Limb (tissue), 2 donors: ENCODE measurements around the gene LRRC15.
A peak's percentile ranks its signal among the peaks of the same experiment; 100 is the strongest.

Experiments
- DNase-seq, 2 donors: peaks; one replicate each; pipeline ENCODE4 v3.0.0-alpha.2; 2016; ENCODE audit errors: extremely low spot score in 2 of 2

Gene LRRC15

DNA sequence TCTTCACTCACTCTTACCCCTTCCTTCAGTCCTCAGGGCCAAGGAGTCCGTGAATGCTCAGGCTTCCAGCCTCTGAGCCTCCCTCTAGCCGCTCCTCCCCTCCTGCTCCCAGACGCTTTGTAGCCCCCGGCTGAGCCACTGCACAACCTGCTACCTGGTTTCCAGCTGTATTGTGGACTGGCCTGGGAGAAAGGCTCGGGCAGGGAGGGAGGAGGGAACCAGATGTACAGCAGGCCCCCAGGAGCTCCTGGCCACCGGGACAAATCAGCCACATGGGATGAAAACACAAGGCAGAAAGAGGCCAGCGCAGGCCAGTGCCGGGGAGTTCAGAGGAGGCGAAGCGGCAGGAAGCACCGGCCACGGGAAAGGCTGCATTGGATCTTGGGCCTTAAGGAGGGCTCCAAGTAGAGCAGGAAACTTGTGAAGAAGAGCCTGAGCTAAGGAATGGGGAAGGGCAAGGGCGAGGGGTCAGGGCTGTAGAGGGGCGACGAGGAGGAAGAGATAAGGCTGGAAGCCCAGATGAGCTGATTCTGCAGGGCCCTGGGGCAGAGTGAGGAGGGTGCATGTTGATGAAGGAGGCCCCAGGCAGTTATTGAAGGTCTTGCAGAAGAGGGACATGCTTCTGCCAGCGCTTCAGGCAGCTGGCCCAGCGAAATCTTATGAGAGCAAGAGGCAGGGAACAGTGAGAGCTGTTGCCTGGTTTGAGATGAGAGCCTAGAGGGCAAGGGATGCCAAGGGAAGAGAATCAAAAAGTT, 32.8 kb downstream of the LRRC15 start:
- no peak for DNase-seq

DNA sequence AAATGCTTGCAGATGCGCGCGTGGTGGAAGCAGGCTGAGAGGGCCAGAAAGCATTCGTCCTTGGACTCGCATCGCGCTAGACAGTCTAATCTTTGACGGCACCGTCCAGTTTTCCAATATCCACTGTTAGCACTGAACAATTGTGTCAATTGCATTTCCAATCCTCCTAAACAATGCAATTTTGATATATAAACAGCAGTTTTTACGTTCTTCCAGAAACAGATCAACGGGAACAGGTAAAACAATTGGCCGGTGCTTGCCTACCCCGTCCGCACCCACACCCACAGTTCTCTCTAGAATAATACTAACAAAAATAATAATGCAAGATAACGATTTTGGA, 35.6 kb downstream of the LRRC15 start:
- no peak for DNase-seq

- peak; percentile 85 to 94 for DNase-seq
These were observed 36.1 kb downstream of the LRRC15 start for GRCh38 chr3:194333212-194333980.

- no peak for DNase-seq
These were observed 36.7 kb downstream of the LRRC15 start for GRCh38 chr3:194332858-194333211.

DNA sequence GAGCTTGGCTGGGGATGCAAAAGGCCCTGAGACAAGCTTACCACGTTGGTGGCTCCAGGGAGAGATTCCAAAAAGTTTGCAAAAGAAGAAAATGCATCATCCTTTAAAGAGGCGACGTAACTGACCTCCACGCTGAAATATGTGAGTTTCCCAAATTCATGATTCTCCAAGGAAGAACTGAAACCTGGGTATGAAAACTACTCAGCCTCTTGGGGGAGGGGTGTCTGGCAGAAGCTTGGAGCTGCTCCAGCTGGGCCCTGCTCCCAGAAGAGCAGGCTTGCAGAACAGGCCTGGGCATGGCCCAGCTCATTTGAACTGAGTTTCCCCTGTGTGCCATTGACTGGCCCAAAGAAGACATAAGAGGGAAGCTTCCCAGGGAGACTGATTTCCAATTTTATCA, 39.0 kb downstream of the LRRC15 start:
- no peak for DNase-seq

DNA sequence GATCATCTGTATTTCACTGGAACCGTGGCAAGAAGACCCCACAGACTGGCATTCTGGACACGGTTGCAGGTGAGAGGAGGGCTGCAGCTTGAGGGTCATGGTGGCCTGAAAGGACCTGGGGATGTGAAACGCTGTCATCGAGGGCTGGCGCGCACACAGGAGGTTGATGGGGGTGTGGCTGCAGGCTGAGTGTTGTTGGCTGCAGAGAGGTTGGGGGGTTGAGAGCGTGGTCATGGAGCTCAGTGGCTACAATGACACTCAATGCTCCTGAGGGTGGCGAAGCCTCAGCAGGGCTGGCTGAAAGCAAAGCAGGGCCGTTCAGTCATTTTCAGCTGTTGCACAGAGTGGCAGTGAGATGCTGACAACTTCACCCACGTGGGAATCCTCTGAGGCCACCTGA, 39.4 kb downstream of the LRRC15 start:
- DNase-seq, result no peak

GRCh38 chr3:194329583-194329965, 40.0 kb downstream of the LRRC15 start:
- peak in 1 of 2 donors; percentile 55 for DNase-seq

DNA sequence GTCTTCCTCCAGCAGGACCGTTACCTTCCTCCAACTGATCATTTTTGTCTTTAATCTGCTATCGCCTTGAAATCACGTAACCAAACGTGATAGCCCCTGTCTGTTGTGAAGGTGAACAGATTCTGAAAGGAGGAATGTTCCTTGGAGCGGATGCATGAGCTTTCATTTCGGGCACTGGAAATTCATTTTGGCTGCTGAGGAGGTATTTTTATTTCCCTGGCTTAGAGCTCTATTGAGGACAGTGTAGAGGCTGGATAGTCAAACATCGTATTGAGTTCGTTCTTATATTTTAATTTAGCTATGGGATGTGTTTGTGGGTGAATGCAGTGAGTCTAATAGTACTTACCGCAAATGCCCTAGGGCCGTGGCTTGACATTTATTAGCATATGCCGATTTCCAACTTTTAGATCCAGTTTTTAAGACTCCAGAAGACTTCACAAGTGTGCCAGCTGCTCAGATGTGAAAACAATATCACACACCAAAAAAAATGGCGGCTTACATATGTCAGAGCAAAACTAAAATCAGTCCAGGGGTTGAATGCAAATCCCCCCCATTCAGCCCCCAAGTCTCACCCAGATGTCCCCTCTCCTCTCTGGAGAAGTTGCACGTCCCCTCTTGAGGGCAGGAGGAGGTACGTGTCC, 40.5 kb downstream of the LRRC15 start:
- no peak for DNase-seq

DNA sequence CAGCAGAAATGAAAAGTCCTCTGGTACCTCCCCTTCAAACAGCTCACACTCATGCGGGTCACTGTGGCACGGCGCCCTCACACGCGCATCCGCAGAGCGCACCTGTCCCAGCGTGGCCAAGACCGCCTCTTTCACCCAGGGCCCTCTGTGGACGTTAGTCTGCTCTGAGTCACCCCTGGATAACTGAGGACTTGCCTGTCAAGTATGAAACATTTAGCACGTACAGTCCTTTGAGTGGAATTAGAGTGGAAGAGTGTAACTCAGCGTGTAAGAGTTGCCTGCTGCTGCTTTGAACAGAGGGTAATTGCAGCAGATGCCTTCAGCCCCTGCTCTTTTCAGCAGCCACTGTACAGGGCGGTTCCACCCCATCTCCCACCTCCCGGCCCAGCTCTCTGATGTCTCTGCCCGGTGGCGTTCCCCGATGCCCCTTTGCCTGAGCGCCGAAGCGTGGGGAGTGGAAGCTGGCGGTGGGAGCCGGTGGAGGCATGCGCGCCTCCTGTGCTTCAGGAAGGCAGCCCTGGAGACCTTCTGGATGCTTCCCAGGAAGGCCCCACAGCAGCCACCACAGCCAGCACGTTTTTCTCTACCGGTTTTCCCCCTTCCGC, 41.4 kb downstream of the LRRC15 start:
- peak in 1 of 2 donors; percentile 59 for DNase-seq

DNA sequence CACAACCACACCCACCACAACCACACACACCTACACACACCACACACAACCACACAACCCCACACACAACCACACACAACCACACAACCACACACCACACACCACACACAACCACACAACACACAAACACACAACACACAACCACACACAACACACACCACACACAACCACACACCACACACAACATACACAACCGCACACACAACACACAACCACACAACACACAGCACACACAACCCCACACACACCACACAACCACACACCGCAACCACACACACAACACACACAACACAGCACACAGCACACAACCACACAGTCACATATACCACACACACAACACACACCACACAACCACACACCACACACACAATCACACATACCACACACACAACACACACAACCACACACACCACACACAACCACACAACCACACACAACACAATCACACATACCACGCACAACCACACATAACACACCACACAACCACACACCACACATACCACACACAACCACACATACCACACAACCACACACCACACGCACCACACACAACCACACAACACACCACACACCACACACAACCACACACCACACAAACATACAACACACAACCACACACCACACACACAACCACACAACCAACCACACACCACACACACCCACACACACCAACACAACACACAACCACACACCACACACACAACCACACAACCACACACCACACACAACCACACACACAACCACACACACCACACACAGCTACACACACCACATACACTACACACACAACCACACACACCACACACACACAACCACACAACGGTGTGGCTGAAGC, 42.1 kb downstream of the LRRC15 start:
- peak in 1 of 2 donors; percentile 55 for DNase-seq

- no peak for DNase-seq
These were observed 42.6 kb downstream of the LRRC15 start for GRCh38 chr3:194326968-194327217.

- no peak for DNase-seq
These were observed 43.2 kb downstream of the LRRC15 start for GRCh38 chr3:194326192-194326967.

DNA sequence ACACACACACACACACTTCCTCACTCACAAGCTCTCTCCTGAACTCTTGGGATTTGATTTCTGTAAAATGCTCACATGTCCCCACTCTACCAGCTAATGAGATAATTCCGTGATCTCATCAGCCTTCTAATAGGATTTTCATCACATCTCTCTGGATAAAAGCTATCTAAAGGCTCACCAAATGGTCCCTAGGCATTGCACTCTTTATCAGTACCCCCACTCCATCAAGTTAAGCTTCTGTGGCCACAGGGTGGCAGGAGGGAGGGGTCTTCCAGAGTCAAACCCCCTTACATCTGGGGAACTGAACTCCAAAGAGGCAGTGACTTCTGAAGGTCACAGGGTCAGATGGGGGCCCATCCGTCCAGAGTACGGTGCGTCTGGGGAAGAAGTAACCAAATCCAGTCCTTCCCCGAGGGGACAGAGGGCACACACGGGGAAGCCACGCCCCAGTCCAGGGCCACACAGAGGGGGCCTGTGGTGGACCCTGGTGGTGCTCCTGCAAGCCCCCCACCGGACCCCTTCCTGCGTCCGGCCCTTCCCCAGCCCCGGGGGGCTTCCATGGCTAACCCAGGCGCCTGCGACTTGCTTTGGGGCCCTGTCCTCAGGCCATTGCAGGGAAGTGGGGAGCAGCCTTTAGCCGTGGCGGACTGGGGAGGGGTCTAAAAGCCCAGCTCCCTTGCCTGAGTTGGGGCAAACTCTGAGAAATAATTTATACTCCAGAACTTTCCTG, 44.0 kb downstream of the LRRC15 start:
- DNase-seq, result no peak

- no peak for DNase-seq
These were observed 44.7 kb downstream of the LRRC15 start for GRCh38 chr3:194324823-194325327.

- peak in 1 of 2 donors; percentile 74 for DNase-seq
These were observed 45.5 kb downstream of the LRRC15 start for GRCh38 chr3:194323785-194324735.

GRCh38 chr3:194322678-194323211, 46.8 kb downstream of the LRRC15 start:
- DNase-seq, result no peak

DNA sequence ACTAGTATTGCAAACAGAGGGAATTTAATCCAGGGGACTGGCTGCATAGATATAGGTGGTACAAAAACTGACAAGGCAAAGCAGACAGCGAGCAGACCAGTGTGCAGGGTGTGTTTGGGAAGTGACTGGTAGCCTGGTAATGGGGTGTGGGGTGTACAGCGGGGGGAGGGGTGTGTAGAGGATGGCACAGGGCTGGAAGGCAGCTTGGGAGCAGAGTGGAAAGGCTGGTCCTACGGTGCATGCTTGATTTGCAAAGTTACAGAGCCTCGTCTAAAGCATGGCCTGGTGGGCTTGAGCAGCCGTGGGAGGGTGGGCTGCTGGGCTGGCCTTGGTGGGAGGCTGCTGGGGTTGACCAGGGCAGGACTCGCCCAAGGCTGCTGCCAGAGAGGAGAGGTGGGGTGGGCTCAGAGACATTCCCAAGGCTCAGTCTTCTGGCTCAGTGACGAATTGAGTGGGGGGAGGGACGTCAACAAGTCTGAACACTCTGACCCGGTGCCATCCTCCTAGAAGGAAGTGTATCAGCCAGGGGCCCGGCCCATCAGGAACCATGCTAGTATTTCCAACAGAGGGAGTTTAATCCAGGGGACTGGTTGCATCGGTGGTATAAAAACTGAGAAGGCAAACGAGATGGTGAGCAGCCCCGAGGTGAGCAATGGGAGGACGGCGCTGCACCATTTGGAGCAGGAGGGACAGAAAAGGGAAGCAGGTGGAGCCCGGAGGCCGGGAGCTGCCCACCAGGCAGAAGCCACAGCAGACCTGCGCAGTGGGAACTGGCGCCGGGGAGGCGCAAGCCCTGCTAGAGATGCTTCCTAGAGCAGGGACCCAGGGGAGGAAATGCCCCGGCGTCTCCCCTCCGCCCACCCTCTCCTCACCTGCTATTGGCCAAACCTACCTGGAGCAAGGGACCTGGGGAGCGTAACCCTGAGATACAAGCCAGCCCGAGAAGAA, 47.6 kb downstream of the LRRC15 start:
- no peak for DNase-seq
